Measurements from ENCODE around the gene DNM3. TPM values are rescaled to one million over a fixed set of nuclear protein-coding genes. Genes with fewer than 3 reads are reported as not detected.

The DNM3 gene
- total RNA-seq, 1 experiment from 2014 or later, result 0.11 TPM

DNA sequence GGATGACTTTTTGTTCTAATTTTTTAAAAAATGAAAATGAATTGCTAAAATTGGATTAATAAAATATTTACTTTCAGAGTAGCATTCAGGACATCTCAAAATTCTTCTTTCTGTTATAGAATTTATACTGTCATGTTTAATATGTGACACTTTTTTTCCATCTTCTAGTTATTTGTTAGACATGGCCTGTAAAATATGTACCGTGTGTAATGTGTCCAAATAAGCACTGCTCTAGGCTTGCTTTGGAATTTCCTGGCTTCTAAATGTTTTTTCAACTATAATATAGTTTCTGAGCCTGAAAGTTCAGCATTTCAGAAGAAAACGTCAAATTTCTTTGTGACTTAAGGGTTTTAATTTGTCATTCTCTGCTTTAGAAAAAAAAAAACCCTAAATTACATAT, 243.6 kb downstream of the DNM3 start:
- H3K4me1 ChIP-seq, result no peaks in the 10 kb centered on the region
- intact Hi-C loops (cut with micrococcal nuclease; ENCODE audit: unreplicated experiment), result no loop called here
- no peak for DNase-seq
- Mint-ChIP-seq H3K27ac (ENCODE audit: unreplicated experiment) (no peak overlapping the region), H3K9me3 (ENCODE audit: unreplicated experiment) (no peaks in the 10 kb centered on the region), H3K4me3 (ENCODE audit: unreplicated experiment) (no peak overlapping the region), H3K4me1 (ENCODE audit: low read depth, unreplicated experiment) (no peaks in the 10 kb centered on the region), H3K36me3 (ENCODE audit: insufficient read depth, unreplicated experiment) (no peaks in the 10 kb centered on the region), H3K27me3 (ENCODE audit: insufficient read depth, unreplicated experiment) (peaks cover 10% of the 10 kb centered on the region)
- TF ChIP-seq, protein P1, sequence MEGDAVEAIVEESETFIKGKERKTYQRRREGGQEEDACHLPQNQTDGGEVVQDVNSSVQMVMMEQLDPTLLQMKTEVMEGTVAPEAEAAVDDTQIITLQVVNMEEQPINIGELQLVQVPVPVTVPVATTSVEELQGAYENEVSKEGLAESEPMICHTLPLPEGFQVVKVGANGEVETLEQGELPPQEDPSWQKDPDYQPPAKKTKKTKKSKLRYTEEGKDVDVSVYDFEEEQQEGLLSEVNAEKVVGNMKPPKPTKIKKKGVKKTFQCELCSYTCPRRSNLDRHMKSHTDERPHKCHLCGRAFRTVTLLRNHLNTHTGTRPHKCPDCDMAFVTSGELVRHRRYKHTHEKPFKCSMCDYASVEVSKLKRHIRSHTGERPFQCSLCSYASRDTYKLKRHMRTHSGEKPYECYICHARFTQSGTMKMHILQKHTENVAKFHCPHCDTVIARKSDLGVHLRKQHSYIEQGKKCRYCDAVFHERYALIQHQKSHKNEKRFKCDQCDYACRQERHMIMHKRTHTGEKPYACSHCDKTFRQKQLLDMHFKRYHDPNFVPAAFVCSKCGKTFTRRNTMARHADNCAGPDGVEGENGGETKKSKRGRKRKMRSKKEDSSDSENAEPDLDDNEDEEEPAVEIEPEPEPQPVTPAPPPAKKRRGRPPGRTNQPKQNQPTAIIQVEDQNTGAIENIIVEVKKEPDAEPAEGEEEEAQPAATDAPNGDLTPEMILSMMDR (IDR thresholded peaks at IDR 0.05; ENCODE audit: insufficient read depth in 1 of 2, low read depth in 1 of 2, low read length in 1 of 2, severe bottlenecking in 1 of 2, unreplicated experiment in 1 of 2), result no peak
- no peaks in the 10 kb centered on the region for H3K27me3 ChIP-seq (replicated peaks; ENCODE audit: control insufficient read depth, insufficient read depth, low read length)
- CTCF ChIA-PET, result no interaction called here
- H3K4me3 ChIP-seq (ENCODE audit: low read depth, low read length), result no peak overlapping the region
- H3K36me3 ChIP-seq (ENCODE audit: control insufficient read depth, insufficient read depth, low read length), result no peaks in the 10 kb centered on the region
- POLR2A ChIA-PET, result no interaction called here
- BruUV-seq (replicated peaks), result no TSS peak
- H3K9me3 ChIP-seq, result no peaks in the 10 kb centered on the region

DNA sequence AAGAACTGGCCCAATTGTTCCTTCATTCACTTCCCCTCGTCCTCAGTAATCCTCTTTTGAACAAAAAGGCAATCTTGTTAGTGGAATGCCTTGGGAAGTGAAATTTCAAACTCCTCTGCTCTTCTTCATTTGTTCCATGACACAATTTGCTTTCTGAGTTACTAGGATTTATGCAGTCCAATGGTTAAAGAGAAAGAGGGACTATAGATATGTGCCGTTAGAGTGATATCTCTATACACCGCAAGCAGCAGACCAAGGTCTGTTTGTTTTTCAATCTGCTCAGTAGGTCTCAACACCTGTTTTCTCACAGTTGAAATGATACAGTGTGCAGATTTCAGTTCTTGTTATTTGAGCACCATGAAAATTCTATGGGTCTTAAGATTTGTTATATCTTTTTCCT, 244.0 kb downstream of the DNM3 start:
- Mint-ChIP-seq H3K9me3 (ENCODE audit: unreplicated experiment) (no peaks in the 10 kb centered on the region), H3K4me1 (ENCODE audit: low read depth, unreplicated experiment) (no peaks in the 10 kb centered on the region), H3K27ac (ENCODE audit: unreplicated experiment) (no peak overlapping the region), H3K36me3 (ENCODE audit: insufficient read depth, unreplicated experiment) (no peaks in the 10 kb centered on the region), H3K27me3 (ENCODE audit: insufficient read depth, unreplicated experiment) (peaks cover 10% of the 10 kb centered on the region), H3K4me3 (ENCODE audit: unreplicated experiment) (no peak overlapping the region)
- intact Hi-C loops (cut with micrococcal nuclease; ENCODE audit: unreplicated experiment), result no loop called here
- TF ChIP-seq, protein P1 (IDR thresholded peaks at IDR 0.05; ENCODE audit: insufficient read depth in 1 of 2, low read depth in 1 of 2, low read length in 1 of 2, severe bottlenecking in 1 of 2, unreplicated experiment in 1 of 2), result no peak
- Histone ChIP-seq H3K4me1 (no peaks in the 10 kb centered on the region), H3K4me3 (ENCODE audit: low read depth, low read length) (no peak overlapping the region), H3K9me3 (no peaks in the 10 kb centered on the region), H3K36me3 (ENCODE audit: control insufficient read depth, insufficient read depth, low read length) (no peaks in the 10 kb centered on the region), H3K27me3 (replicated peaks; ENCODE audit: control insufficient read depth, insufficient read depth, low read length) (no peaks in the 10 kb centered on the region)
- no peak for DNase-seq
- no TSS peak for BruUV-seq (replicated peaks)
- ChIA-PET CTCF (no interaction called here), POLR2A (no interaction called here)

DNA sequence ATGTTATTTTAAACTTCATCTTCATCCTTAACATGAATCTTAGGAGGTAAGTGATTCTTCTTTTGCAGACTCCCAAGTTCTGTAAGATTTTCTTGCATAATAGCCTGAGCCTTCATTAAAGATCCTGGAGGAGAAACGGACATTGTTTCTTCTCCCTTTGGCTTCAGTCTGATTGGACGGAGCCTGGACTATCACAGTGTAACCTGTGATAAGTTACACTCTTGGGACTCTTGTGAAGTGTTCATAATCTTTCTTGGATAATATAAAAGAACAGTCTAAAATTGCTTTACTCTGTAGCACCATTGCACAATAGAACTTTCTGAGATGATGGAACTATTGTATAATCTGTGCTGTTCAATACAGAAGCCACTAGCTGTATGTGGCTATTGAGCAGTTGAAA, 244.8 kb downstream of the DNM3 start:
- TF ChIP-seq, protein P1 (IDR thresholded peaks at IDR 0.05; ENCODE audit: insufficient read depth in 1 of 2, low read depth in 1 of 2, low read length in 1 of 2, severe bottlenecking in 1 of 2, unreplicated experiment in 1 of 2), result no peak
- no peak for DNase-seq
- H3K4me1 ChIP-seq, result no peaks in the 10 kb centered on the region
- H3K36me3 ChIP-seq (ENCODE audit: control insufficient read depth, insufficient read depth, low read length), result no peaks in the 10 kb centered on the region
- H3K4me1 Mint-ChIP-seq (ENCODE audit: low read depth, unreplicated experiment), result no peaks in the 10 kb centered on the region
- H3K27ac Mint-ChIP-seq (ENCODE audit: unreplicated experiment), result no peak overlapping the region
- ChIA-PET POLR2A (no interaction called here), CTCF (no interaction called here)
- no peak overlapping the region for H3K4me3 Mint-ChIP-seq (ENCODE audit: unreplicated experiment)
- peaks cover 10% of the 10 kb centered on the region for H3K27me3 Mint-ChIP-seq (ENCODE audit: insufficient read depth, unreplicated experiment)
- no TSS peak for BruUV-seq (replicated peaks)
- no peaks in the 10 kb centered on the region for H3K9me3 ChIP-seq
- intact Hi-C loops (cut with micrococcal nuclease; ENCODE audit: unreplicated experiment), result no loop called here
- no peaks in the 10 kb centered on the region for H3K27me3 ChIP-seq (replicated peaks; ENCODE audit: control insufficient read depth, insufficient read depth, low read length)
- H3K9me3 Mint-ChIP-seq (ENCODE audit: unreplicated experiment), result no peaks in the 10 kb centered on the region
- no peak overlapping the region for H3K4me3 ChIP-seq (ENCODE audit: low read depth, low read length)
- H3K36me3 Mint-ChIP-seq (ENCODE audit: insufficient read depth, unreplicated experiment), result no peaks in the 10 kb centered on the region

Measured in Caco-2 (cell line).